NT2/D1 (cell line): ENCODE measurements around the gene ZDHHC24.

Source experiments
- SUZ12 ChIP-seq: IDR thresholded peaks from 2 replicates; pipeline ENCODE4 v1.6.1; 2011; ENCODE audit not compliant: insufficient read length, insufficient read depth; ENCODE audit errors: extremely low read depth
- YY1 ChIP-seq: IDR thresholded peaks from 2 replicates; pipeline ENCODE4 v1.6.1; 2011; ENCODE audit not compliant: insufficient read length, insufficient read depth
- ZNF274 ChIP-seq: IDR thresholded peaks from 2 replicates; pipeline ENCODE4 v1.6.1; 2011; ENCODE audit warnings: mild to moderate bottlenecking, low read depth, low read length

DNA sequence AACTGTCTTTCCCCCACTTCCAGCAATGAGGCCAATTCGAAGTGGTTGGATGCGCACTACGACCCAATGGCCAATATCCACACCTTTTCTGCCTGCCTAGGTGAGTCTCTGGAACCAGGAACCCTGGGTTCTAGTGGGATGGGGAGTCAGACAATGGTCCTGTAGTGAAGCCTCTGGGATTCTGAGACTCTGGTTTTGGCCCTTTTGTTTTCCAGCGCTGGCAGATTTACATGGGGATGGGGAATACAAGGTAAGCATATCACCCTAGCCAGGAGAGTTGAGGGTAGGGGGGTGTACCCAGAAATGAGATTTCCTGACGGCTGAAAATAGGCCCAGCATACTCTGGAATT, 34.9 kb downstream of the ZDHHC24 start:
- TF ChIP-seq ZNF274 (no peak), YY1 (no peak), SUZ12 (no peak)
